ENCODE results near the gene CDH1.
A peak's percentile ranks its signal among the peaks of the same experiment; 100 is the strongest.

CDH1 gene

GRCh38 chr16:68731637-68732036, 5.5 kb upstream of the CDH1 start:
- no peak for DNase-seq

GRCh38 chr16:68732042-68732680, 4.9 kb upstream of the CDH1 start:
- no peak for DNase-seq

GRCh38 chr16:68732741-68733399, 4.2 kb upstream of the CDH1 start:
- no peak for DNase-seq

- DNase-seq = no peak
Observed at GRCh38 chr16:68733570-68733969, 3.5 kb upstream of the CDH1 start.

GRCh38 chr16:68734782-68735181, 2.3 kb upstream of the CDH1 start:
- no peak for DNase-seq

GRCh38 chr16:68736561-68736960, 531 bp upstream of the CDH1 start:
- DNase-seq = no peak

- DNase-seq = peak in 9 of 56 donors; percentile 5 to 45 (median 18)
Observed at GRCh38 chr16:68737730-68738629, 888 bp downstream of the CDH1 start.

GRCh38 chr16:68739964-68740627, 3.0 kb downstream of the CDH1 start:
- no peak for DNase-seq

GRCh38 chr16:68740628-68741346, 3.7 kb downstream of the CDH1 start:
- no peak for DNase-seq

GRCh38 chr16:68743664-68744063, 6.6 kb downstream of the CDH1 start:
- DNase-seq = no peak

- DNase-seq = no peak
Observed at GRCh38 chr16:68744744-68745280, 7.7 kb downstream of the CDH1 start.

- DNase-seq = no peak
Observed at GRCh38 chr16:68746951-68747350, 9.9 kb downstream of the CDH1 start.

GRCh38 chr16:68749432-68749831, 12.3 kb downstream of the CDH1 start:
- DNase-seq = no peak

- no peak for DNase-seq
Observed at GRCh38 chr16:68750193-68750695, 13.2 kb downstream of the CDH1 start.

- DNase-seq = no peak
Observed at GRCh38 chr16:68751160-68751559, 14.1 kb downstream of the CDH1 start.

- no peak for DNase-seq
Observed at GRCh38 chr16:68752602-68753001, 15.5 kb downstream of the CDH1 start.

- no peak for DNase-seq
Observed at GRCh38 chr16:68754084-68754792, 17.1 kb downstream of the CDH1 start.

- DNase-seq = peak in 4 of 56 donors; percentile 5 to 9 (median 6)
Observed at GRCh38 chr16:68756239-68756915, 19.3 kb downstream of the CDH1 start.

GRCh38 chr16:68757625-68757935, 20.5 kb downstream of the CDH1 start:
- DNase-seq = no peak

Data from nucleus accumbens (tissue), 56 donors.